Lung (tissue), 12 donors: ENCODE results near the gene CUL4A. TPM values are rescaled to one million over a fixed set of nuclear protein-coding genes. Genes with fewer than 3 reads are reported as not detected.

Experiments
- ATAC-seq: fragments of 200-7000 bp; cut with Tn5 transposase; one replicate; pipeline ENCODE4 v1.9.1; 2020; ENCODE audit warnings: moderate number of reproducible peaks; ENCODE audit not compliant: insufficient read depth, low FRiP score
- DNase-seq, 3 donors: peaks; one replicate each; pipeline ENCODE4 v3.0.0-alpha.2; 2013 to 2017
- H3K27ac ChIP-seq, 2 donors: one replicate each; pipeline ENCODE4 v1.5.1; 2013; ENCODE audit warnings: mild to moderate bottlenecking in 2 of 2, moderate library complexity in 2 of 2, control low read depth in 1 of 2, inconsistent platforms in 1 of 2, low read depth in 1 of 2, low read length in 1 of 2
- H3K27me3 ChIP-seq, 3 donors: one replicate each; pipeline ENCODE4 v1.5.1; 2013; ENCODE audit warnings: low read length in 2 of 3; ENCODE audit not compliant: control insufficient read depth in 3 of 3, insufficient read depth in 3 of 3
- H3K36me3 ChIP-seq, 4 donors: one replicate each; pipeline ENCODE4 v1.5.1; 2013; ENCODE audit warnings: low read length in 4 of 4, mild to moderate bottlenecking in 1 of 4, moderate library complexity in 1 of 4; ENCODE audit not compliant: control insufficient read depth in 4 of 4, insufficient read depth in 4 of 4
- H3K4me1 ChIP-seq, 5 donors: one replicate each; pipeline ENCODE4 v1.5.1; 2013; ENCODE audit warnings: low read length in 5 of 5, mild to moderate bottlenecking in 2 of 5, moderate library complexity in 1 of 5; ENCODE audit not compliant: control insufficient read depth in 5 of 5, insufficient read depth in 5 of 5
- H3K4me3 ChIP-seq: one replicate; pipeline ENCODE4 v1.5.1; 2013; ENCODE audit warnings: mild to moderate bottlenecking, control low read depth, moderate library complexity
- H3K9ac ChIP-seq, 2 donors: one replicate each; pipeline ENCODE4 v1.5.1; 2013; ENCODE audit warnings: low read length in 2 of 2, control low read depth in 1 of 2; ENCODE audit not compliant: insufficient read depth in 1 of 2
- H3K9me3 ChIP-seq, 4 donors: one replicate each; pipeline ENCODE4 v1.5.1; 2013; ENCODE audit warnings: low read length in 3 of 4, mild to moderate bottlenecking in 1 of 4, moderate library complexity in 1 of 4; ENCODE audit not compliant: control insufficient read depth in 4 of 4, insufficient read depth in 3 of 4
- WGBS, 2 donors: extraction: QIAGEN DNeasy Blood & Tissue Kit; methylation state at CpG; one replicate each; pipeline ENCODE4 v1.1.7; 2013; 5-methylcytosine and 5-hydroxymethylcytosine counted together
- polyA plus RNA-seq, 2 donors: library from polyadenylated mRNA; stranded (reverse); fragments of 200-250 nt; gene quantifications; one replicate each; pipeline ENCODE4 v1.2.1, GENCODE V29; 2013
- total RNA-seq, 2 donors: library from RNA; depleted of rRNA in 1 of 2; stranded (reverse); fragments of >200 nt in 1 of 2; gene quantifications; one replicate each; pipeline ENCODE4 v1.2.1, GENCODE V29; 2014 to 2021
- TF ChIP-seq, protein P1 (sequence below): IDR thresholded peaks from 2 replicates; pipeline ENCODE4 v1.5.1; 2012; ENCODE audit warnings: mild to moderate bottlenecking; ENCODE audit errors: control extremely low read depth, extremely low read depth
- donor health status: control.
- donor health status: control.
- donor health status: Bipolar disorder and iron deficiency.
- donor health status: healthy.
- donor health status: DM: yes; HTN: yes; CAD: no.

The CUL4A gene
- total and polyA plus RNA-seq, 4 donors, result 29.2 to 88.1 (median 57.5) TPM

DNA sequence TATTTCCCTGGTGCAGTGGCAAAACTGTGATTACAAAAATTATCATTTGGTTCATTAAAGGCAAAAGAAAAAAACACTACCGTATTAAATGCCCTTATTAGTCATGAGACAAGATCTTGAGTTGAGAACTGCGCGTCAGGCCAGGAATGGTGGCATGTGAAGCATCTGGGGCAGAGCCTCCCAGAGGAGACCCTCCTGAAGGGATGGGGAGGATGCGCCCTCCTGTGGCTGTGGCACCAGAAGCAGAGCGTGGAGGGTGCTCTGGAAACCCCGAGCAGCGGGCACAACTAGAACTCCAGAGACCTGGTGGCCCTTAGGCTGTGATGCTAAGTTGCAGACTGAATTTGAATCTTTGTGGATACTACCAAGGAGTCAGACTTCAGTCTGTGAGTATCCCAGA is 11.5 kb downstream of the CUL4A start:
- DNase-seq (no peak), ATAC-seq (no peak)
- Histone ChIP-seq H3K27ac (peak overlapping the region in 1 of 2 donors; percentile 42), H3K36me3 (peaks cover 2 to 40% (median 32%) of the 10 kb centered on the region in 4 donors), H3K9ac (no peak overlapping the region), H3K27me3 (no peaks in the 10 kb centered on the region), H3K4me3 (no peak overlapping the region), H3K4me1 (peaks cover 0 to 25% (median 8%) of the 10 kb centered on the region in 5 donors), H3K9me3 (no peaks in the 10 kb centered on the region)
- WGBS, 2 donors, result 91 to 97% methylated on average over 7 of the region's 7 CpGs
- TF ChIP-seq, protein P1, sequence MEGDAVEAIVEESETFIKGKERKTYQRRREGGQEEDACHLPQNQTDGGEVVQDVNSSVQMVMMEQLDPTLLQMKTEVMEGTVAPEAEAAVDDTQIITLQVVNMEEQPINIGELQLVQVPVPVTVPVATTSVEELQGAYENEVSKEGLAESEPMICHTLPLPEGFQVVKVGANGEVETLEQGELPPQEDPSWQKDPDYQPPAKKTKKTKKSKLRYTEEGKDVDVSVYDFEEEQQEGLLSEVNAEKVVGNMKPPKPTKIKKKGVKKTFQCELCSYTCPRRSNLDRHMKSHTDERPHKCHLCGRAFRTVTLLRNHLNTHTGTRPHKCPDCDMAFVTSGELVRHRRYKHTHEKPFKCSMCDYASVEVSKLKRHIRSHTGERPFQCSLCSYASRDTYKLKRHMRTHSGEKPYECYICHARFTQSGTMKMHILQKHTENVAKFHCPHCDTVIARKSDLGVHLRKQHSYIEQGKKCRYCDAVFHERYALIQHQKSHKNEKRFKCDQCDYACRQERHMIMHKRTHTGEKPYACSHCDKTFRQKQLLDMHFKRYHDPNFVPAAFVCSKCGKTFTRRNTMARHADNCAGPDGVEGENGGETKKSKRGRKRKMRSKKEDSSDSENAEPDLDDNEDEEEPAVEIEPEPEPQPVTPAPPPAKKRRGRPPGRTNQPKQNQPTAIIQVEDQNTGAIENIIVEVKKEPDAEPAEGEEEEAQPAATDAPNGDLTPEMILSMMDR, result no peak

DNA sequence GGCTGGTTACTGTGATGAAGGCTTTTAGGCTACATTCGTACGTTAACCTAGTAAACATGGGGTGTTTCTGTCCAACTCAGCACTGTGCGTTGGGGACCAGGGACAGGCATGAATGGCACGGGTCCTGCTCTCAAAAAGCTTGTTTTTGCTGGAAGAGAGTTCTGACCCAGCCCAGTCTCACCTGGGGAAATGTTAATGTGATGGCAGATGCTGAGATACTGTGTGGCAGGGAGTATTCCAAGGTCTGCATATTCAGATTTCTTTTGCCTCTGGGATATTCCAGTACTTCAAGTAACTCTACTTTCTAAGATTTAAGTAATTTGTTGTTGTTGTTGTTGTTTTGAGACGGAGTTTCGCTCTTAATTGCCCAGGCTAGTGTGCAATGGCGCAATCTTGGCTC is 13.7 kb downstream of the CUL4A start:
- H3K4me3 ChIP-seq, result no peak overlapping the region
- no peak overlapping the region for H3K9ac ChIP-seq
- peaks cover 0 to 18% (median 15%) of the 10 kb centered on the region in 5 donors for H3K4me1 ChIP-seq
- DNase-seq (no peak), ATAC-seq (no peak)
- TF ChIP-seq, protein P1, result no peak
- H3K27me3 ChIP-seq, result no peaks in the 10 kb centered on the region
- H3K9me3 ChIP-seq, result no peaks in the 10 kb centered on the region
- peaks cover 2 to 42% (median 38%) of the 10 kb centered on the region in 4 donors for H3K36me3 ChIP-seq
- no peak overlapping the region for H3K27ac ChIP-seq
- WGBS, 2 donors, result 97 to 99% methylated on average over 7 of the region's 7 CpGs

DNA sequence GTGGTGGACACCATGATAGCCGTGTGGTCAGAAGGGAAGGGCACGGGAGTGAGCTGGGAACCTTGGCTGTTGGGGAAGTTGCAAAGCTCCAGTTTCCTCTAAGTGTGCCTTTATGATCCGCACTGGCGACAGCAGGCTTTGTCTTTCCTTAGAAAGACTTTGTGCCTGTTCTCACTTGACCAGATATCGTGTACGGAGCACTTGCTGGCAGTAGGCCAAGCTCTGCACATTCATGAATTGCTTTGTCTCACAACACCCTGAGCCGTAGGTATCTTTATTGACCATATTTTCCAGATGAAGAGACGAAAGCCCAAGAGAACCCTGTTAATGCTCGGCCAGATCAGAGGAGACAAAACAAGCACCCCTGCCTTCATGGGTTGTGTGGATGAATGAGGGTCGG is 15.1 kb downstream of the CUL4A start:
- Histone ChIP-seq H3K27ac (no peak overlapping the region), H3K4me3 (no peak overlapping the region), H3K27me3 (no peaks in the 10 kb centered on the region), H3K9me3 (no peaks in the 10 kb centered on the region), H3K9ac (no peak overlapping the region), H3K36me3 (peaks cover 2 to 41% (median 40%) of the 10 kb centered on the region in 4 donors), H3K4me1 (peaks cover 0 to 27% (median 15%) of the 10 kb centered on the region in 5 donors)
- DNase-seq (no peak), ATAC-seq (no peak)
- WGBS, 2 donors, result 86 to 93% methylated on average over 10 of the region's 10 CpGs
- TF ChIP-seq, protein P1, result no peak

DNA sequence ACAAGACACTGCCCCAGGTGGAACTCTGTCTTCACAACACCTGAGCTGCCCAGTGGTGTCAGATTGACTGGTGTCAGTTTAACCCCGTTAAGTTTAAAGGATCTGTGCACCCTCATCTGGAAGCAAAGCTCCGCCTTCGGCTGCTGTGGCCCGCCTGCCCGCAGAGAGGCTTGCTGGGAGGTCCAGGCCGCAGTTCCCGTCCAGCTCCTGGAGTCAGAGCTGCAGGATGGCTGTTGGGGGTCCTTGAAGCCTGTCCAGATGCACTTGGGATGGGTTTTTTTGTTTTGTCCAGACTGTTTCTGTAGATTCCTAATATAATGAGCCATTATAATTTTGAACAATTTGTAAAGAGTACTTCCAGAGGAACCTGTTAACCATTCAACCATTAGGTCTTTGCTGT is 16.1 kb downstream of the CUL4A start:
- Histone ChIP-seq H3K9me3 (no peaks in the 10 kb centered on the region), H3K4me1 (peaks cover 0 to 36% (median 4%) of the 10 kb centered on the region in 5 donors), H3K36me3 (peaks cover 2 to 47% (median 40%) of the 10 kb centered on the region in 4 donors), H3K27me3 (no peaks in the 10 kb centered on the region), H3K4me3 (no peak overlapping the region), H3K27ac (no peak overlapping the region), H3K9ac (no peak overlapping the region)
- DNase-seq (no peak), ATAC-seq (no peak)
- WGBS, 2 donors, result 95 to 97% methylated on average over 7 of the region's 7 CpGs
- TF ChIP-seq, protein P1, result no peak
